ENCODE results near the gene ATXN10.

The ATXN10 gene

DNA sequence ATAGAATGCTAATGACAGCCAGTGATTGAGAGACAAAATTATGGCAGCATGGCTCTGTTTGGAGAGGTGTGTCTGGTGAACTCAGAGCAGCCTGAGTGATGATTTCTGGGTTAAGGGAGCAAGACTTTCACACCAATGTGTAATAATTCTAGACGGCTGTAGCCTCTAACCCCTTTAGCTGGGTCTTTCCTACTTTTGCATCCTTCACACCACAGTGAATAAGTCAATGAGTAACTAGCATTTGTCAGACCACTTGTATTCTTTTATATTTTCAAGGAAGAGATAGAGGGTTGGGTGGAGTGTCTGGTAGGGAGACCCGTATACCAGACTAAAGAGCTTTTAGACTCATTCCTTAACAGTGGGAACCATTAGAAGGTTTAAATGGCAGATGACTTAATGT lies 50.4 kb downstream of the ATXN10 start:
- TF ChIP-seq, protein P1, sequence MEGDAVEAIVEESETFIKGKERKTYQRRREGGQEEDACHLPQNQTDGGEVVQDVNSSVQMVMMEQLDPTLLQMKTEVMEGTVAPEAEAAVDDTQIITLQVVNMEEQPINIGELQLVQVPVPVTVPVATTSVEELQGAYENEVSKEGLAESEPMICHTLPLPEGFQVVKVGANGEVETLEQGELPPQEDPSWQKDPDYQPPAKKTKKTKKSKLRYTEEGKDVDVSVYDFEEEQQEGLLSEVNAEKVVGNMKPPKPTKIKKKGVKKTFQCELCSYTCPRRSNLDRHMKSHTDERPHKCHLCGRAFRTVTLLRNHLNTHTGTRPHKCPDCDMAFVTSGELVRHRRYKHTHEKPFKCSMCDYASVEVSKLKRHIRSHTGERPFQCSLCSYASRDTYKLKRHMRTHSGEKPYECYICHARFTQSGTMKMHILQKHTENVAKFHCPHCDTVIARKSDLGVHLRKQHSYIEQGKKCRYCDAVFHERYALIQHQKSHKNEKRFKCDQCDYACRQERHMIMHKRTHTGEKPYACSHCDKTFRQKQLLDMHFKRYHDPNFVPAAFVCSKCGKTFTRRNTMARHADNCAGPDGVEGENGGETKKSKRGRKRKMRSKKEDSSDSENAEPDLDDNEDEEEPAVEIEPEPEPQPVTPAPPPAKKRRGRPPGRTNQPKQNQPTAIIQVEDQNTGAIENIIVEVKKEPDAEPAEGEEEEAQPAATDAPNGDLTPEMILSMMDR (conservative IDR thresholded peaks at IDR 0.05; ENCODE audit: low read depth, low read length): no peak
- no peak overlapping the region for H3K4me3 ChIP-seq (ENCODE audit: low read length)
- DNase-seq (ENCODE audit: low read depth): no peak

- H3K4me3 ChIP-seq (ENCODE audit: low read length): no peak overlapping the region
- TF ChIP-seq, protein P1 (conservative IDR thresholded peaks at IDR 0.05; ENCODE audit: low read depth, low read length): no peak
- DNase-seq (ENCODE audit: low read depth): no peak
Measured at GRCh38 chr22:45726081-45726480, 54.4 kb downstream of the ATXN10 start.

- TF ChIP-seq, protein P1 (conservative IDR thresholded peaks at IDR 0.05; ENCODE audit: low read depth, low read length): no peak
- no peak for DNase-seq (ENCODE audit: low read depth)
- H3K4me3 ChIP-seq (ENCODE audit: low read length): no peak overlapping the region
Measured at GRCh38 chr22:45731041-45731797, 59.6 kb downstream of the ATXN10 start.

DNA sequence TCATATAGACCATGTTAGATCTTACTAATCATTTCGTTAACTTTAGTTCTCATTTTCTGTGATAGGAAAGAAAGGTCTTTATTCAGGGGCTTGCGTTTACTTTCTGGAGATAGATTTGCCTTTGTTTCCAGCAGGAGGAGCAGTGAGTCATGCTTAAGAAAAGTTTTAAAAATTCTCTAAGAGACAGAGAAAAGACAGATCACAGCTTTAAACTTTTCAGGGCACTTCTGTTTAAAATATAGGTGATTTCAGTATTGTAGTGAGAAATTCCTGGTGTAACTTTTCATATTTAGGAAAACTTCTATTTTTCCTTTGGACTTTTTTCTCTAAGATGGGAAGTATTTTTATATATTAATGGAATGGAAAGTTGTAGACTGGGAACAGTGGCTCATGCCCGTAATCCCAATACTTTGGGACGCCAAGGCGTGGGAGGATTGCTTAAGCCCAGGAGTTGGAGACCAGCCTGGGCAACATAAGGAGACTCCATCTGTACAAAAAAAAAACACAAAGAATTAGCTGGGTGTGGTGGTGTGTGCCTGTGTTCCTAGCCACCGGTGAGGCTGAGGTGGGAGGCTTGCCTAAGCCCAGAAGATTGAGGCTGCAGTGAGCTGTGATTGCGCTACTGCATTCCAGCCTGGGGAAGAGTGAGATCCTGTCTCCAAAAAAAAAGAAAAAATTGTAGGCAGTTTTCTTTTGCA lies 60.3 kb downstream of the ATXN10 start:
- H3K4me3 ChIP-seq (ENCODE audit: low read length): no peak overlapping the region
- DNase-seq (ENCODE audit: low read depth): no peak
- TF ChIP-seq, protein P1 (conservative IDR thresholded peaks at IDR 0.05; ENCODE audit: low read depth, low read length): peak; percentile 62

GRCh38 chr22:45735273-45735672 lies 63.6 kb downstream of the ATXN10 start:
- TF ChIP-seq, protein P1 (conservative IDR thresholded peaks at IDR 0.05; ENCODE audit: low read depth, low read length): no peak

GRCh38 chr22:45738206-45738605 lies 66.6 kb downstream of the ATXN10 start:
- H3K4me3 ChIP-seq (ENCODE audit: low read length): no peak overlapping the region
- no peak for DNase-seq (ENCODE audit: low read depth)
- TF ChIP-seq, protein P1 (conservative IDR thresholded peaks at IDR 0.05; ENCODE audit: low read depth, low read length): no peak

More at GRCh38 chr22:45735273-45735672, 63.6 kb downstream of the ATXN10 start:
- DNase-seq (ENCODE audit: low read depth): no peak
- H3K4me3 ChIP-seq (ENCODE audit: low read length): no peak overlapping the region

- TF ChIP-seq, protein P1 (conservative IDR thresholded peaks at IDR 0.05; ENCODE audit: low read depth, low read length): no peak
- H3K4me3 ChIP-seq (ENCODE audit: low read length): no peak overlapping the region
- no peak for DNase-seq (ENCODE audit: low read depth)
Measured at GRCh38 chr22:45740236-45740635, 68.6 kb downstream of the ATXN10 start.
